SK-N-SH (cell line): Measurements from ENCODE around the gene TECR. TPM values are rescaled to one million over a fixed set of nuclear protein-coding genes. Genes with fewer than 3 reads are reported as not detected.

ENCODE experiments used
- CTCF ChIA-PET: fragments of 300-600, 350-600 bp; formaldehyde crosslinking; extraction: SDS; loops from one replicate; lab custom pipeline; 2021; lab: Yijun Ruan, JAX
- POLR2A ChIA-PET: fragments of 350-600 bp; sonication (Branson Sonifier 250); formaldehyde crosslinking; extraction: SDS; loops from one replicate; lab custom pipeline; 2020; ENCODE audit warnings: antibody characterized with exemption, inconsistent platforms; lab: Yijun Ruan, JAX
- DNase-seq: peaks from one replicate; pipeline ENCODE4 v3.0.0; 2012
- H2AFZ ChIP-seq: fragments of 200-600 bp; sonication (generic); 2 replicates; pipeline ENCODE4 v1.8.1; 2016; ENCODE audit warnings: antibody characterized with exemption, mild to moderate bottlenecking, low read depth
- H3F3A ChIP-seq: fragments of 200-600 bp; sonication (generic); replicated peaks from 2 replicates; pipeline ENCODE3; 2016; ENCODE audit warnings: antibody characterized with exemption, mild to moderate bottlenecking; ENCODE audit not compliant: insufficient read depth
- H3K27ac ChIP-seq, 2 experiments: fragments of 200-500 bp in 1 of 2; fragments of 200-600 bp in 1 of 2; sonication (Bioruptor generic) in 1 of 2; sonication (generic), shearing (Covaris generic) in 1 of 2; 2 replicates each; pipeline versions ENCODE4 v1.5.1 to v1.6.1; 2014 to 2016; ENCODE audit warnings: low read depth in 2 of 2, inconsistent platforms in 1 of 2, low read length in 1 of 2, mild to moderate bottlenecking in 1 of 2, mixed read lengths in 1 of 2
- H3K27me3 ChIP-seq: fragments of 200-600 bp; sonication (generic), shearing (Covaris generic); 2 replicates; pipeline ENCODE4 v1.6.1; 2016; ENCODE audit warnings: mixed run types; ENCODE audit not compliant: insufficient read depth
- H3K36me3 ChIP-seq, 2 experiments: fragments of 200-500 bp in 1 of 2; fragments of 200-600 bp in 1 of 2; sonication (Bioruptor generic) in 1 of 2; sonication (generic) in 1 of 2; replicated peaks in 1 of 2; 2 replicates each; pipeline versions ENCODE3 to v1.5.1; 2014 to 2016; ENCODE audit warnings: low read length in 1 of 2, mild to moderate bottlenecking in 1 of 2; ENCODE audit not compliant: insufficient read depth in 2 of 2, control insufficient read depth in 1 of 2
- H3K4me1 ChIP-seq, 2 experiments: fragments of 200-500 bp in 1 of 2; fragments of 200-600 bp in 1 of 2; sonication (Bioruptor generic) in 1 of 2; sonication (generic), shearing (Covaris generic) in 1 of 2; 2 replicates each; pipeline versions ENCODE4 v1.5.1 to v1.6.1; 2014 to 2016; ENCODE audit warnings: low read depth in 1 of 2, low read length in 1 of 2, mixed run types in 1 of 2; ENCODE audit not compliant: insufficient read depth in 2 of 2, control insufficient read depth in 1 of 2
- H3K4me2 ChIP-seq: fragments of 200-600 bp; sonication (generic), shearing (Covaris generic); 2 replicates; pipeline ENCODE4 v1.6.1; 2017; ENCODE audit warnings: mixed run types
- H3K4me3 ChIP-seq, 2 experiments: fragments of 200-500 bp in 1 of 2; fragments of 200-600 bp in 1 of 2; sonication (Bioruptor generic) in 1 of 2; sonication (generic), shearing (Covaris generic) in 1 of 2; 2 replicates each; pipeline versions ENCODE4 v1.5.1 to v1.8.1; 2014 to 2016; ENCODE audit warnings: low read depth in 2 of 2, inconsistent platforms in 1 of 2, low read length in 1 of 2, mild to moderate bottlenecking in 1 of 2, mixed read lengths in 1 of 2, moderate library complexity in 1 of 2
- H3K79me2 ChIP-seq: fragments of 200-600 bp; sonication (generic); 2 replicates; pipeline ENCODE4 v1.8.1; 2017; ENCODE audit warnings: mild to moderate bottlenecking; ENCODE audit not compliant: insufficient read depth
- H3K9ac ChIP-seq: fragments of 200-600 bp; sonication (generic); 2 replicates; pipeline ENCODE4 v1.6.1; 2017; ENCODE audit warnings: mixed run types
- H3K9me2 ChIP-seq: fragments of 200-600 bp; sonication (generic); 2 replicates; pipeline ENCODE4 v1.6.1; 2017; ENCODE audit warnings: mixed run types
- H3K9me3 ChIP-seq: fragments of 200-600 bp; sonication (generic); 2 replicates; pipeline ENCODE4 v1.6.1; 2017; ENCODE audit warnings: mixed run types, mild to moderate bottlenecking, moderate library complexity
- H4K20me1 ChIP-seq: fragments of 200-600 bp; sonication (generic); 2 replicates; pipeline ENCODE4 v1.6.1; 2017; ENCODE audit warnings: mild to moderate bottlenecking, mixed run types; ENCODE audit not compliant: insufficient read depth
- ELF1 ChIP-seq: IDR thresholded peaks from 2 replicates; pipeline ENCODE4 v1.4.0; 2012
- FOXJ3 ChIP-seq: sonication (generic); formaldehyde crosslinking; IDR thresholded peaks from 2 replicates; pipeline ENCODE4 v1.5.1; 2020; ENCODE audit warnings: mild to moderate bottlenecking, missing genetic modification reagents
- FOXM1 ChIP-seq: IDR thresholded peaks from 2 replicates; pipeline ENCODE4 v1.4.0; 2012; ENCODE audit warnings: low read depth, mild to moderate bottlenecking
- GATA2 ChIP-seq: sonication (generic); formaldehyde crosslinking; IDR thresholded peaks from 2 replicates; pipeline ENCODE4 v1.5.0; 2020; ENCODE audit warnings: mild to moderate bottlenecking, missing genetic modification reagents
- JUND ChIP-seq: IDR thresholded peaks from 2 replicates; pipeline ENCODE4 v1.4.0; 2012
- MAX ChIP-seq: IDR thresholded peaks from 2 replicates; pipeline ENCODE4 v1.4.0; 2012; ENCODE audit warnings: low read depth
- MEF2A ChIP-seq: IDR thresholded peaks from 2 replicates; pipeline ENCODE4 v1.4.0; 2012; ENCODE audit warnings: low read depth, borderline replicate concordance
- NFIC ChIP-seq: IDR thresholded peaks from 2 replicates; pipeline ENCODE4 v1.4.0; 2012; ENCODE audit warnings: borderline replicate concordance
- NRF1 ChIP-seq: IDR thresholded peaks from 2 replicates; pipeline ENCODE4 v1.6.1; 2012; ENCODE audit warnings: low read depth, mild to moderate bottlenecking, low read length
- POLR2AphosphoS5 ChIP-seq: IDR thresholded peaks from 2 replicates; pipeline ENCODE4 v1.6.1; 2012; ENCODE audit warnings: low read depth, low read length
- RFX5 ChIP-seq: IDR thresholded peaks from 2 replicates; pipeline ENCODE4 v1.6.1; 2012; ENCODE audit warnings: mild to moderate bottlenecking, improper control_type of control experiment, low read length
- RXRA ChIP-seq: IDR thresholded peaks from 2 replicates; pipeline ENCODE4 v1.4.0; 2012; ENCODE audit warnings: low read depth, mild to moderate bottlenecking, borderline replicate concordance
- SMC3 ChIP-seq: IDR thresholded peaks from 2 replicates; pipeline ENCODE4 v1.6.1; 2012; ENCODE audit warnings: low read depth, low read length, improper control_type of control experiment
- TEAD4 ChIP-seq: IDR thresholded peaks from 2 replicates; pipeline ENCODE4 v1.4.0; 2012; ENCODE audit warnings: mild to moderate bottlenecking, borderline replicate concordance; ENCODE audit not compliant: insufficient read depth
- ZBTB33 ChIP-seq: IDR thresholded peaks from 2 replicates; pipeline ENCODE4 v1.4.0; 2012; ENCODE audit warnings: low read depth, borderline replicate concordance
- WGBS: methylation state at CpG from one replicate; pipeline ENCODE4 v1.1.6; 2017; ENCODE audit warnings: low lambda C conversion rate; 5-methylcytosine and 5-hydroxymethylcytosine counted together
- polyA plus RNA-seq, 3 experiments: library from polyadenylated mRNA; depleted of rRNA; stranded (reverse); fragments of >200 nt; gene quantifications; 2 replicates each; pipeline ENCODE4 v1.2.3, GENCODE V29; 2012
- TF ChIP-seq, protein P1 (sequence below): IDR thresholded peaks from 2 replicates; pipeline ENCODE4 v1.4.0; 2012; ENCODE audit warnings: low read depth, borderline replicate concordance
- TF ChIP-seq, protein P2 (sequence below): IDR thresholded peaks from 2 replicates; pipeline ENCODE4; 2012

TECR gene
- polyA plus RNA-seq, 1 of the 3 experiments (the other 2 are of a cell fraction): 110 TPM

DNA sequence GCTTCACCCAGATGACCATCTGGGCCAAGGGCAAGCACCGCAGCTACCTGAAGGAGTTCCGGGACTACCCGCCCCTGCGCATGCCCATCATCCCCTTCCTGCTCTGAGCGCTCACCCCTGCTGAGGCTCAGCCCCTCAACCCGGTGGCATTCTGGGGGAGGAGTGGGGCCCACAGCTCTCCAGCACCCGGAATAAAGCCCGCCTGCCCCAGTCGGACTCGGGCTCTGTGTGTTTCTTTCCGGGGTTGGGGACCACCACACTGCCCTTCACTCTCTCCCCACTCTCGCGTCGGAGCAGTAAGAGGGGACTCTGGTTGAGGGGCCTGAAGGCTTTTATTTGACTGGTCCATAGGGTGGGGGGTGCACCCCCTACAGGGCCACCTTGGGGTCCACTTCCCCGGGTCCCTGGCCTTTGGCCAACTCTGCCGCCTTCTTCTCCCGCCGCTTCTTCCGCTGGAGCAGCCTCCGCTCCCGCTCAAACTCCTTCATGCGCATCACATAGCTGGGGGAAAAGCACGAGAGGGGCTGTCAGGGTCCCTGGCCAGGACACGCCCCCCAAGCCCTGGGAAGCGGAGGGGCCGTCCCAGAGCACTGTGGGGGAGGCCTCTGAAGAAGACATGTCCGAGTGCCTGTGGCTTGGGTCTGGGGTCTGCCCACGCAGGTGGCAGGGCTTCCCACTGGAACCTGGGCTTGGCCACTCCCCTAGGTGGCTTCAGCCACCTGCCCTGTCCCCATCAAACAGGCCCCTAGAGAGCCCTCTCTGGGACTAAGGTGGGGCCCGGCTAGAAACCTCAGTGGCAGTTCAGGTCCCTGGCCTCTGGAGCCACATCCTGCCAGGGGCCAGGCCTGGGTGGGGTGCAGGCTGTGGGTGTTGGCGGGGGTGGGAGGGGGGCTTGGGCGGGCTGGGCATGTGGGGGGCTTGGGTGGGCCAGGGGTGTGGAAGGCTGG, 36.6 kb downstream of the TECR start:
- Histone ChIP-seq H3F3A (no peaks in the 10 kb centered on the region), H3K4me1 (peaks cover 0 to 7% of the 10 kb centered on the region in 2 experiments; a peak in 2 of 4 replicates), H3K9ac (no peak overlapping the region), H2AFZ (no peak overlapping the region), H3K4me3 (no peak overlapping the region), H3K4me2 (no peak overlapping the region), H3K27me3 (no peaks in the 10 kb centered on the region), H3K36me3 (peaks cover 0 to 17% of the 10 kb centered on the region in 2 experiments), H3K27ac (no peak overlapping the region), H4K20me1 (no peaks in the 10 kb centered on the region), H3K9me2 (no peaks in the 10 kb centered on the region), H3K79me2 (peaks cover 18% of the 10 kb centered on the region), H3K9me3 (no peaks in the 10 kb centered on the region)
- TF ChIP-seq RFX5 (no peak), TEAD4 (no peak), ZBTB33 (no peak), GATA2 (CRISPR knock-in tag) (no peak), MEF2A (no peak), FOXJ3 (no peak), NFIC (no peak), JUND (no peak), MAX (no peak), SMC3 (no peak)
- TF ChIP-seq, protein P1, sequence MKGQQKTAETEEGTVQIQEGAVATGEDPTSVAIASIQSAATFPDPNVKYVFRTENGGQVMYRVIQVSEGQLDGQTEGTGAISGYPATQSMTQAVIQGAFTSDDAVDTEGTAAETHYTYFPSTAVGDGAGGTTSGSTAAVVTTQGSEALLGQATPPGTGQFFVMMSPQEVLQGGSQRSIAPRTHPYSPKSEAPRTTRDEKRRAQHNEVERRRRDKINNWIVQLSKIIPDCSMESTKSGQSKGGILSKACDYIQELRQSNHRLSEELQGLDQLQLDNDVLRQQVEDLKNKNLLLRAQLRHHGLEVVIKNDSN: no peak
- CTCF ChIA-PET: interaction anchor here (2.0 kb wide), 1 partner anchor 9 kb away, joined by 11 read pairs; no protein-coding TSS in a partner anchor
- POLR2A ChIA-PET: no interaction called here
- WGBS: 86% methylated on average over 21 of the region's 31 CpGs
- peak; percentile 23 for DNase-seq

DNA sequence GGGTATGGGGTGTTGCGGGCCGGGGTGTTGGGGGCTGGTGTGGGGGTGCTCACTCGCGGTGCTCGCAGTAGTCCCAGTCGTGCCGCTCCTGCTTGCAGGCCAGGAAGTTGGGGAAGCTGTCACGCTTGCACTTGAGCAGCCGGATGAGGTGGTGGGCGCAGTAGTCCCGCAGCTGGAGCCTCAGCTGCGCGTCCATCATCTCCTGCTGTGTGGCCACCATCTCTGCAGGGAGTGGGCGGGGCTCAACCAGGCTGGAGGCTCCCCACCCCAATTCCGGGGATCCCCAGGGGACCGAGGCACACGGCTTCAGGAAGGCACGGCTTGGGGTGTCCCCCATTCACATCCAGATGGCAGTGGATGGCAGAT, 37.3 kb downstream of the TECR start:
- Histone ChIP-seq H4K20me1 (no peaks in the 10 kb centered on the region), H3K9me3 (no peaks in the 10 kb centered on the region), H3K27ac (no peak overlapping the region), H3K79me2 (peaks cover 24% of the 10 kb centered on the region), H3K4me3 (no peak overlapping the region), H3K4me2 (no peak overlapping the region), H3K9ac (no peak overlapping the region), H3K4me1 (peaks cover 0 to 8% of the 10 kb centered on the region in 2 experiments; a peak in 2 of 4 replicates), H3K36me3 (peaks cover 0 to 17% of the 10 kb centered on the region in 2 experiments), H3F3A (no peaks in the 10 kb centered on the region), H2AFZ (no peak overlapping the region), H3K9me2 (no peaks in the 10 kb centered on the region), H3K27me3 (no peaks in the 10 kb centered on the region)
- DNase-seq: no peak
- TF ChIP-seq FOXJ3: no peak
- TF ChIP-seq ELF1: no peak
- TF ChIP-seq, protein P2, sequence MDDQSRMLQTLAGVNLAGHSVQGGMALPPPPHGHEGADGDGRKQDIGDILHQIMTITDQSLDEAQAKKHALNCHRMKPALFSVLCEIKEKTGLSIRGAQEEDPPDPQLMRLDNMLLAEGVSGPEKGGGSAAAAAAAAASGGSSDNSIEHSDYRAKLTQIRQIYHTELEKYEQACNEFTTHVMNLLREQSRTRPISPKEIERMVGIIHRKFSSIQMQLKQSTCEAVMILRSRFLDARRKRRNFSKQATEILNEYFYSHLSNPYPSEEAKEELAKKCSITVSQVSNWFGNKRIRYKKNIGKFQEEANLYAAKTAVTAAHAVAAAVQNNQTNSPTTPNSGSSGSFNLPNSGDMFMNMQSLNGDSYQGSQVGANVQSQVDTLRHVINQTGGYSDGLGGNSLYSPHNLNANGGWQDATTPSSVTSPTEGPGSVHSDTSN: no peak
- TF ChIP-seq NRF1: no peak
- TF ChIP-seq, protein P1: no peak
- TF ChIP-seq GATA2 (CRISPR knock-in tag): no peak
- no peak for TF ChIP-seq FOXM1
- no peak for TF ChIP-seq MAX
- TF ChIP-seq RFX5: no peak
- no peak for TF ChIP-seq POLR2AphosphoS5
- TF ChIP-seq RXRA: no peak
- ChIA-PET CTCF (interaction anchor here (2.0 to 7.9 kb wide), 2 partner anchors 10 kb away, joined by 11 to 60 read pairs; no protein-coding TSS in a partner anchor), POLR2A (no interaction called here)
- WGBS: 67% methylated on average over 1 of the region's 18 CpGs
